GM03348 (cell line): ENCODE measurements around the gene PCDH9.
"Not testable (repeated sequence)": the region's sequence is repeated elsewhere in the genome, so short reads cannot be mapped to it uniquely, and the experiment has no call there.

ENCODE experiments used
- DNase-seq: peaks from one replicate; pipeline ENCODE4 v3.0.0; 2012; ENCODE audit warnings: low spot score

PCDH9 gene

GRCh38 chr13:66341635-66342377, 888.3 kb downstream of the PCDH9 start:
- no peak for DNase-seq

- DNase-seq = no peak
These were observed 890.9 kb downstream of the PCDH9 start for GRCh38 chr13:66339214-66339613.

- no peak for DNase-seq
These were observed 891.6 kb downstream of the PCDH9 start for GRCh38 chr13:66338542-66338941.

- no peak for DNase-seq
These were observed 894.5 kb downstream of the PCDH9 start for GRCh38 chr13:66335626-66336025.

GRCh38 chr13:66329988-66330451, 900.1 kb downstream of the PCDH9 start:
- DNase-seq = no peak

- no peak for DNase-seq
These were observed 901.7 kb downstream of the PCDH9 start for GRCh38 chr13:66328476-66328875.

- no peak for DNase-seq
These were observed 906.3 kb downstream of the PCDH9 start for GRCh38 chr13:66323745-66324347.

- DNase-seq = no peak
These were observed 907.2 kb downstream of the PCDH9 start for GRCh38 chr13:66322936-66323335.

GRCh38 chr13:66322193-66322740, 907.9 kb downstream of the PCDH9 start:
- no peak for DNase-seq

- no peak for DNase-seq
These were observed 915.2 kb downstream of the PCDH9 start for GRCh38 chr13:66314911-66315310.

- DNase-seq = no peak
These were observed 916.7 kb downstream of the PCDH9 start for GRCh38 chr13:66313413-66313812.

- peak; percentile 17 for DNase-seq
These were observed 917.6 kb downstream of the PCDH9 start for GRCh38 chr13:66312312-66313087.

- DNase-seq = no peak
These were observed 924.0 kb downstream of the PCDH9 start for GRCh38 chr13:66305961-66306617.

- no peak for DNase-seq
These were observed 928.7 kb downstream of the PCDH9 start for GRCh38 chr13:66301482-66301881.

GRCh38 chr13:66301006-66301405, 929.1 kb downstream of the PCDH9 start:
- DNase-seq = no peak

- DNase-seq = no peak
These were observed 933.3 kb downstream of the PCDH9 start for GRCh38 chr13:66296875-66297274.

- no peak for DNase-seq
These were observed 933.8 kb downstream of the PCDH9 start for GRCh38 chr13:66296328-66296727.

- DNase-seq = not testable (repeated sequence)
These were observed 943.3 kb downstream of the PCDH9 start for GRCh38 chr13:66286806-66287205.

- no peak for DNase-seq
These were observed 954.7 kb downstream of the PCDH9 start for GRCh38 chr13:66275416-66275815.

- DNase-seq = no peak
These were observed 957.1 kb downstream of the PCDH9 start for GRCh38 chr13:66273011-66273410.

GRCh38 chr13:66266761-66267160, 963.4 kb downstream of the PCDH9 start:
- DNase-seq = no peak

- no peak for DNase-seq
These were observed 963.8 kb downstream of the PCDH9 start for GRCh38 chr13:66266348-66266747.
